HepG2 (cell line): ENCODE results near the gene CRYAB. TPM values are rescaled to one million over a fixed set of nuclear protein-coding genes. Genes with fewer than 3 reads are reported as not detected.

Experiments used
- CEBPG ChIP-seq: IDR thresholded peaks from 2 replicates; pipeline ENCODE4 v1.6.1; 2016
- FUBP1 ChIP-seq: sonication (generic); formaldehyde crosslinking; IDR thresholded peaks from 2 replicates; pipeline ENCODE4 v1.5.1; 2020; ENCODE audit warnings: missing genetic modification reagents, mild to moderate bottlenecking, borderline replicate concordance
- GLMP ChIP-seq: sonication (generic); formaldehyde crosslinking; IDR thresholded peaks from 2 replicates; pipeline ENCODE4 v1.9.0; 2021; ENCODE audit warnings: missing genetic modification reagents, mild to moderate bottlenecking, borderline replicate concordance
- POGZ ChIP-seq: sonication (generic); formaldehyde crosslinking; IDR thresholded peaks from 2 replicates; pipeline ENCODE4 v1.4.0; 2020; ENCODE audit warnings: mild to moderate bottlenecking, missing genetic modification reagents
- PPARG ChIP-seq: conservative IDR thresholded peaks from 2 replicates; pipeline ENCODE4 v1.6.1; 2016; ENCODE audit warnings: missing biosample characterization, missing genetic modification reagents
- REPIN1 ChIP-seq: sonication (generic); formaldehyde crosslinking; IDR thresholded peaks from 2 replicates; pipeline ENCODE4 v1.8.0; 2022; ENCODE audit warnings: missing genetic modification reagents, low read depth, mild to moderate bottlenecking, borderline replicate concordance
- RORA ChIP-seq: sonication (generic); formaldehyde crosslinking; IDR thresholded peaks from 2 replicates; pipeline ENCODE4 v1.5.0; 2020; ENCODE audit warnings: mild to moderate bottlenecking, missing genetic modification reagents, moderate library complexity
- TOE1 ChIP-seq: sonication (generic); formaldehyde crosslinking; IDR thresholded peaks from 2 replicates; pipeline ENCODE4 v1.4.0; 2020; ENCODE audit warnings: mild to moderate bottlenecking, missing genetic modification reagents
- ZBTB10 ChIP-seq: sonication (generic); formaldehyde crosslinking; IDR thresholded peaks from 2 replicates; pipeline ENCODE4 v1.4.0; 2020; ENCODE audit warnings: missing genetic modification reagents, borderline replicate concordance
- ZHX1 ChIP-seq: sonication (generic); formaldehyde crosslinking; IDR thresholded peaks from 2 replicates; pipeline ENCODE4 v1.8.1; 2022; ENCODE audit warnings: low read depth, mild to moderate bottlenecking, missing genetic modification reagents
- ZNF550 ChIP-seq: sonication (generic); formaldehyde crosslinking; IDR thresholded peaks from 2 replicates; pipeline ENCODE4 v1.4.0; 2020; ENCODE audit warnings: mild to moderate bottlenecking, missing genetic modification reagents, borderline replicate concordance
- ZNF674 ChIP-seq: sonication (generic); formaldehyde crosslinking; IDR thresholded peaks from 2 replicates; pipeline ENCODE4 v1.5.0; 2020; ENCODE audit warnings: low read depth, mild to moderate bottlenecking, missing genetic modification reagents
- ZNF773 ChIP-seq: sonication (generic); formaldehyde crosslinking; IDR thresholded peaks from 2 replicates; pipeline ENCODE4 v1.4.0; 2020; ENCODE audit warnings: missing genetic modification reagents, borderline replicate concordance
- ZNF790 ChIP-seq: sonication (generic); formaldehyde crosslinking; IDR thresholded peaks from 2 replicates; pipeline ENCODE4 v1.8.0; 2022; ENCODE audit warnings: missing genetic modification reagents, mild to moderate bottlenecking, borderline replicate concordance
- ZNF800 ChIP-seq: sonication (generic); formaldehyde crosslinking; IDR thresholded peaks from 2 replicates; pipeline ENCODE4 v1.4.0; 2020; ENCODE audit warnings: missing genetic modification reagents
- polyA plus RNA-seq, 8 experiments: library from polyadenylated mRNA; depleted of rRNA in 3 of 8; stranded (reverse) in 7 of 8; unstranded in 1 of 8; fragments of >200 nt; fragmentation: Illumina TruSeq in 4 of 8; extraction: Trizol in 4 of 8; gene quantifications; 2 replicates each; pipeline versions ENCODE4 v1.2.1 to v1.2.3, GENCODE V29; 2011 to 2016; ENCODE audit warnings: low read depth in 4 of 8, missing spikeins in 1 of 8, mixed read lengths in 1 of 8; ENCODE audit not compliant: insufficient read depth in 1 of 8
- total RNA-seq, 5 experiments: library from RNA; depleted of rRNA; stranded (reverse); fragments of >200 nt; fragmentation: Illumina TruSeq; extraction: Trizol; gene quantifications; 2 replicates each; pipeline ENCODE4 v1.2.3, GENCODE V29; 2016; ENCODE audit warnings: low read depth in 1 of 5
- TF ChIP-seq, protein P1 (sequence below): sonication (generic); formaldehyde crosslinking; IDR thresholded peaks from 2 replicates; pipeline ENCODE4 v1.4.0; 2020; ENCODE audit warnings: missing genetic modification reagents

CRYAB gene
- total and polyA plus RNA-seq, 2 of the 13 experiments (the other 11 are each of a cell fraction or from before 2014, with no cell fraction given): 0.55 to 1.1 TPM

- no peak for TF ChIP-seq FUBP1 (CRISPR knock-in tag)
- TF ChIP-seq TOE1 (CRISPR knock-in tag): no peak
- no peak for TF ChIP-seq ZBTB10
- TF ChIP-seq GLMP (CRISPR knock-in tag): no peak
- TF ChIP-seq, protein P1, sequence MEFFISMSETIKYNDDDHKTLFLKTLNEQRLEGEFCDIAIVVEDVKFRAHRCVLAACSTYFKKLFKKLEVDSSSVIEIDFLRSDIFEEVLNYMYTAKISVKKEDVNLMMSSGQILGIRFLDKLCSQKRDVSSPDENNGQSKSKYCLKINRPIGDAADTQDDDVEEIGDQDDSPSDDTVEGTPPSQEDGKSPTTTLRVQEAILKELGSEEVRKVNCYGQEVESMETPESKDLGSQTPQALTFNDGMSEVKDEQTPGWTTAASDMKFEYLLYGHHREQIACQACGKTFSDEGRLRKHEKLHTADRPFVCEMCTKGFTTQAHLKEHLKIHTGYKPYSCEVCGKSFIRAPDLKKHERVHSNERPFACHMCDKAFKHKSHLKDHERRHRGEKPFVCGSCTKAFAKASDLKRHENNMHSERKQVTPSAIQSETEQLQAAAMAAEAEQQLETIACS: no peak
- no peak for TF ChIP-seq CEBPG (CRISPR knock-in tag)
- TF ChIP-seq ZNF800 (CRISPR knock-in tag): no peak; the same call in 1 of the 2 replicates
- TF ChIP-seq POGZ (CRISPR knock-in tag): peak; percentile 50
- peak; percentile 8; the same call in 1 of the 2 replicates for TF ChIP-seq PPARG (CRISPR knock-in tag)
- no peak for TF ChIP-seq ZNF773 (CRISPR knock-in tag)
- TF ChIP-seq ZNF674 (CRISPR knock-in tag): no peak
- peak; percentile 93 for TF ChIP-seq ZHX1 (CRISPR knock-in tag)
- TF ChIP-seq RORA: no peak
- peak; percentile 48; the same call in 1 of the 2 replicates for TF ChIP-seq REPIN1 (CRISPR knock-in tag)
- TF ChIP-seq ZNF550 (CRISPR knock-in tag): no peak
- TF ChIP-seq ZNF790 (CRISPR knock-in tag): no peak; the same call in 1 of the 2 replicates
These were observed 40.5 kb downstream of the CRYAB start, which contains the start of gene ALG9 (continued) for GRCh38 chr11:111870886-111871692.
